Stimulated activated CD8-positive, alpha-beta memory T cell treated with anti-CD3 and anti-CD28 coated beads, Interleukin-4, amount 100 ng/mL, for 1 hour (primary cell): Measurements from ENCODE around the gene OPN1SW.
A peak's percentile ranks its signal among the peaks of the same experiment; 100 is the strongest.

Experiments
- DNase-seq, 2 donors: peaks; one replicate each; pipeline ENCODE4 v3.0.0-alpha.2; 2020; ENCODE audit warnings: low read depth in 2 of 2, low spot score in 1 of 2

Gene OPN1SW

GRCh38 chr7:128763541-128763940 lies 12.1 kb downstream of the OPN1SW start:
- DNase-seq, result no peak

- no peak for DNase-seq
Measured at GRCh38 chr7:128759242-128759641, 16.4 kb downstream of the OPN1SW start.

DNA sequence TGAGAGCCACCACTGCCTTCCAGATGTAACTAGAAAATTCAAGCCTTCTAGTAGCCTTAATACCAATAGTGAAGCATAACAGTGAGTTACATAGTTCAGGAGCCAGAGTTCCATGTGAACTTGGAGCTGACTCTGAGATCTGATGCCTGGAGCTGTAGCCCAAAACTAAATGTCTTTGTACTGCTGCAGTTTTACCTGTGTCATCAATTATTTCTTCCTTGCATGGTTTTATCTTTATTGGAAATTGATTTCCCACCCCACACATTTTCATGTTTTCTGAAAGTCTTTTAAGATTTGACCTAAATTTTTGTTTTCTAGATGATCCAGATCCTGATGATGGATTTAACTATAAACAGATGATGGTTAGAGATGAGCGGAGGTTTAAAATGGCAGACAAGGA lies 17.0 kb downstream of the OPN1SW start:
- no peak for DNase-seq

- DNase-seq, result no peak
Measured at GRCh38 chr7:128757203-128757602, 18.4 kb downstream of the OPN1SW start.

DNA sequence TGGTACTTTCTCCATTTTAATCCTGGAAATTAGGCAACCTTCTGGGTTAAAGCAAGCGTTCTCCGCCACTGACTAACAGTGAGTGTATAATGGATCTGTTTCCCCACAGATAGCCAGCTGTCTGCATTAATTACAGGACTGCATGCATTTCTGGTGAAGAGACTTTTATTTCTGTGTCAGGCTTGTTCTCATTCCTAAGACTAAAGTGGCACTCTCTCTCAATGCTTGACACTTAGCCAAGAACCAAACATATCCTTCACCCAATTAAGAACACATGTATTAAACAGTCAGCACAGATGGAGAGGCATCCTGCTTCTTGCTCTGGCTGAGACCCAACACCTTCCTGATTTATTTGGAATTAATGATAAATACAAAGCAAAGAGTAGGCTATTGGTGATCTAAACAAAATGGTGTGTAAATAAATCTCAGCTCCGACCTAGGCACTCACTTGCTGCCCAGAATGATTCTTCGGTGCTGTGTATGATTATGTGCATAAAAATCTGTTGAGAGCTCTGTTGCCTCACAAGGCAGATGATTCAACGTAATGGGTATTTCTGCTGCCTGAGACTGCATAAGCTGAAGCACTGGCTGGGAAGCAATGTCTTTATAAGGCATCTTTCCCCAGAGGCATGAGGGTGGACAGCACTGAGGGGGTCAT lies 19.6 kb downstream of the OPN1SW start:
- no peak for DNase-seq

- DNase-seq, result no peak
Measured at GRCh38 chr7:128755075-128755818, 20.3 kb downstream of the OPN1SW start.

GRCh38 chr7:128752251-128752650 lies 23.3 kb downstream of the OPN1SW start:
- no peak for DNase-seq

DNA sequence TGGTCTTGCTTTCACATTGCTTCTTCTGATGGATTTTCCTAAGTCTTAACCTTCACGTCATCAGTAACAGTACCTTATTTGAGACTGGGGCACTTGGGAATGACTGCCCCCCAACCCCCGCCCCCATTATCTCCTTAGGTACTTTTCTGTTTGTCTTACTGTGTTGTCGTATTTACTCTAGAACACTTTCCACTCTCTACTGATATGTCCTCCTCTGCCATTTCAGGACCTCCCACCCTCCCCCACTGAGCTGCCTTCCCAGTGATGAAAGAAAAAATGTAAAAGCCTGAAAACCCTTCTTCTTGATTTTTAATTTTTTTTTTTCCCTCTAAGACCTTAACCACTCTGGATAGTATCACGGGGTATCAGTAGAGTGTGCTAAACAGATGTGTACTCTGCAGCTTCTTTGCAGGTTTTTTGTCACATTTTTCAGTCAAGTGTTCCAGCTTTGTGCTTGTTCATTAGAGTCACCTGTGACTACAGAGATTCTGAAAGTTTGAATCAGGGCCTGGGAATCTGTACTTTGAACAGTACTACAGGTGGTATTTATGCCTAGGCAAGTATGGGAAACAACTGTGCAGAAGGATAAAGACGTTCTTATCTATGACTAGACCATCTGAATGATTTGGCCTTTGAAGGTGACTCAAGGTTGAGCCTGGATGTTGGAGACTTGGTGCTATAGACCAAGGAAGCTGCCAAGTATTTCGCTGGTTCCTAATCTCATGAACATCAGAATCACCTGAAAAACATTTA lies 28.1 kb downstream of the OPN1SW start:
- no peak for DNase-seq

GRCh38 chr7:128745706-128746105 lies 29.9 kb downstream of the OPN1SW start:
- no peak for DNase-seq

GRCh38 chr7:128744366-128744905 lies 31.2 kb downstream of the OPN1SW start:
- no peak for DNase-seq

DNA sequence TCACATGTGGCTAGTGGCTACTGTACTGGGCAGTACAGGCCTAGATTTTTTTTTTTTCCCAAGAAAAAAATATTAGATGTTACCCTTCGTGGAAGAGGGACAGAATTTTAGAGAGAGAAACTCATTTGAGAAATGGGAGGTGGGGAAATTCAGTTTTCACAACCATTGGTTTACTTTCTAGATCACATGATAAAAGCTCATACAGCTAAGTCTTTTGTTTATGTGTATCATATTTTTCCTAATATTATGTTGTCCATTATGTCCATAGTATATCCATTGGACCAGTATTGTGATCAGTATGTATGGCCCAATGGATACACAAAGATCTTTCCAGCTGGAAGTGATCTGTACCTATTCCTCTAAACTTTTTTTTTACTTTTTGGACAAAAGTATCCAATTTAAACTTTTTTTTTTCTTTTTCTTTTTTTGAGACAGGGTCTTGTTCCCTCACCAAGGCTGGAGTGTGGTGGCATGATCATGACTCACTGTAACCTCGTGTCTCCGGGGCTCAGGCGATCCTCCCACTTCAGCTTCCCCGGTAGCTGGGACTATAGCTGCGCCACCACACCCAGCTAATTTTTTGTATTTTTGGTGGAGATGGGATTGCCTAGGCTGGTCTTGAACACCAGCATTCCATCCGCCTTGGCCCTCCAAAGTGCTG lies 32.4 kb downstream of the OPN1SW start:
- no peak for DNase-seq

DNA sequence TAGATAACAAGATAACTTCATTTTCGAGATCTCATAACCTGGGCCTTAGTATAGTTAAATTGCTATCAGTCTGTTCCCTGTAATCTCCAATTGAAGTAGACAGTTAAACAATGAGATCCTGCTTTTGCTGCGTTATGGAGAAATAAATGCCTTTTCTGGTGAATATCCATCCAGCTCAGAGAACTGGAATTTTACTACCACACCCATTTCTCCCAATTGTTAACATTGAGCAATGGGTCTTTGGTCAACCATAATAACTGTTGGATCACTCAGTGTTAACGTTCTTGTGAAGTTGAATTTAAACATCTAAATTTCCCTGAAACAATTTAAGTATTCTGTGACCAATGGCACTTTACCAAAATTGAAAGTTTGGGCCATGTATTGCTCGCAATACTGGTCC lies 33.4 kb downstream of the OPN1SW start:
- no peak for DNase-seq

GRCh38 chr7:128741491-128741890 lies 34.1 kb downstream of the OPN1SW start:
- no peak for DNase-seq

GRCh38 chr7:128740996-128741395 lies 34.6 kb downstream of the OPN1SW start:
- no peak for DNase-seq

- no peak for DNase-seq
Measured at GRCh38 chr7:128739990-128740682, 35.5 kb downstream of the OPN1SW start.

- peak; percentile 77 to 88 for DNase-seq
Measured at GRCh38 chr7:128739048-128739962, 36.3 kb downstream of the OPN1SW start, which contains the start of gene CALU. Gene CALU, plus strand, starts transcription at chr7:128739359. Its CDS starts 9,225 bp downstream, at chr7:128748584.

- no peak for DNase-seq
Measured at GRCh38 chr7:128738570-128739047, 37.0 kb downstream of the OPN1SW start.

- no peak for DNase-seq
Measured at GRCh38 chr7:128737867-128738385, 37.7 kb downstream of the OPN1SW start.

DNA sequence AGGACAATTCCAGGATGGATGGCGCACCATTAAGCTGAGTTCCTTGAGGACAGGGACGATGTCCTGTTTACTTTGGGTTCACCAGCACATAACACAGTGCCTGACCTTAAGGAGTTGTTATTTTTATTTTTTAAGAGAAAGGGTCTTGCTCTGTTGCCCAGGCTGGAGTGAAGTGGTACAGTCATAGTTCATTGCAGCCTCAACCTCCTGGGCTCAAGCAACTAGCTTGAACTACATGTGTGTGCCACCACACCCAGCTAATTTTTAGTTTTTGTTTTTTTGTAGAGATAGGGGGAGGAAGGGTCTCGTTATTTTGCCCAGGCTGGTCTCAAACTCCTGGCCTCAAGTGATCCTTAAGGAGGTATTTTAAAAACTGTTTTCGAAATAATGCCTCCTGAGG lies 38.2 kb downstream of the OPN1SW start:
- DNase-seq, result no peak
